GM19099 (cell line): ENCODE measurements around the gene NTSR1.

Experiments used
- POLR2A ChIP-seq: IDR thresholded peaks from 3 replicates; pipeline ENCODE4 v1.6.1; 2011; ENCODE audit warnings: low read depth; ENCODE audit not compliant: insufficient read length; ENCODE audit errors: extremely low read depth

NTSR1 gene

GRCh38 chr20:62753626-62754025, 45.0 kb downstream of the NTSR1 start:
- TF ChIP-seq POLR2A, result no peak

GRCh38 chr20:62754122-62754990, 45.7 kb downstream of the NTSR1 start:
- TF ChIP-seq POLR2A, result no peak

GRCh38 chr20:62754991-62755356, 46.3 kb downstream of the NTSR1 start:
- no peak for TF ChIP-seq POLR2A

- no peak for TF ChIP-seq POLR2A
Measured at GRCh38 chr20:62755817-62756724, 47.4 kb downstream of the NTSR1 start.

GRCh38 chr20:62758226-62758912, 49.7 kb downstream of the NTSR1 start:
- TF ChIP-seq POLR2A, result no peak

GRCh38 chr20:62759981-62760431, 51.4 kb downstream of the NTSR1 start:
- no peak for TF ChIP-seq POLR2A

- no peak for TF ChIP-seq POLR2A
Measured at GRCh38 chr20:62760471-62760855, 51.8 kb downstream of the NTSR1 start.

GRCh38 chr20:62760856-62761758, 52.5 kb downstream of the NTSR1 start:
- TF ChIP-seq POLR2A, result no peak

- TF ChIP-seq POLR2A, result no peak
Measured at GRCh38 chr20:62761759-62762131, 53.1 kb downstream of the NTSR1 start.

- TF ChIP-seq POLR2A, result no peak
Measured at GRCh38 chr20:62762376-62762775, 53.7 kb downstream of the NTSR1 start.

- no peak for TF ChIP-seq POLR2A
Measured at GRCh38 chr20:62762801-62763368, 54.2 kb downstream of the NTSR1 start.

- TF ChIP-seq POLR2A, result no peak
Measured at GRCh38 chr20:62763404-62763803, 54.8 kb downstream of the NTSR1 start.

GRCh38 chr20:62764156-62764935, 55.7 kb downstream of the NTSR1 start:
- no peak for TF ChIP-seq POLR2A
